Endothelial cell of umbilical vein (primary cell): ENCODE measurements around the gene SLC9A3. TPM values are rescaled to one million over a fixed set of nuclear protein-coding genes. Genes with fewer than 3 reads are reported as not detected.

Experiments used
- BruUV-seq: library from RNA; stranded (reverse); fragments of 400-500 nt; replicated peaks from 2 replicates; lab custom pipeline; 2021; lab: Mats Ljungman, UMichigan
- CTCF ChIA-PET: fragments of 300-600, 350-600 bp; sonication (Branson Sonifier 250); formaldehyde crosslinking; loops from one replicate; lab custom pipeline; 2021; ENCODE audit warnings: antibody characterized with exemption, inconsistent platforms; lab: Charles Lee
- POLR2A ChIA-PET: fragments of 300-600, 350-600 bp; sonication (Branson Sonifier 250); formaldehyde crosslinking; loops from one replicate; lab custom pipeline; 2021; ENCODE audit warnings: antibody characterized with exemption, inconsistent platforms; lab: Charles Lee
- DNase-seq: peaks from one replicate; pipeline ENCODE4 v3.0.0-alpha.2; 2011; ENCODE audit warnings: low read depth, low spot score
- FAIRE-seq: peaks from 2 replicates; lab custom pipeline; 2011; peaks lifted over from hg19 to GRCh38; lab: Jason Lieb, UNC
- H2AFZ ChIP-seq: 2 replicates; pipeline ENCODE4 v1.6.0; 2012; ENCODE audit warnings: low read depth, low read length, control low read depth, inconsistent platforms
- H3K27ac ChIP-seq: 2 replicates; pipeline ENCODE4 v1.5.1; 2011; ENCODE audit warnings: low read depth, mild to moderate bottlenecking, control low read depth, low read length, moderate library complexity; ENCODE audit not compliant: insufficient read depth
- H3K27me3 ChIP-seq, 2 experiments: 2 replicates each; pipeline versions ENCODE4 v1.6.0 to v1.6.1; 2011; ENCODE audit warnings: low read length in 2 of 2, mixed read lengths in 1 of 2; ENCODE audit not compliant: control insufficient read depth in 2 of 2, insufficient read depth in 2 of 2
- H3K36me3 ChIP-seq, 2 experiments: 2 replicates in 1 of 2; 3 replicates in 1 of 2; pipeline ENCODE4 v1.5.1; 2011; ENCODE audit warnings: low read length in 2 of 2, mild to moderate bottlenecking in 1 of 2, moderate library complexity in 1 of 2; ENCODE audit not compliant: control insufficient read depth in 2 of 2, insufficient read depth in 2 of 2; ENCODE audit errors: extremely low read depth in 1 of 2
- H3K4me1 ChIP-seq: 3 replicates; pipeline ENCODE4 v1.5.1; 2011; ENCODE audit warnings: mild to moderate bottlenecking, low read length; ENCODE audit not compliant: control insufficient read depth, insufficient read depth; ENCODE audit errors: extremely low read depth
- H3K4me2 ChIP-seq: 2 replicates; pipeline ENCODE4 v1.6.1; 2011; ENCODE audit warnings: low read length, control low read depth, mixed read lengths; ENCODE audit not compliant: insufficient read depth
- H3K4me3 ChIP-seq, 3 experiments: fragments of 200-600 bp in 1 of 3; sonication (generic), shearing (Covaris generic) in 1 of 3; replicated peaks in 1 of 3; 2 replicates each; pipeline ENCODE4 v1.5.1; 2011 to 2016; ENCODE audit warnings: control low read depth in 3 of 3, low read length in 3 of 3, mild to moderate bottlenecking in 2 of 3, inconsistent platforms in 1 of 3, low read depth in 1 of 3, moderate library complexity in 1 of 3; ENCODE audit not compliant: insufficient read depth in 1 of 3
- H3K79me2 ChIP-seq: 2 replicates; pipeline ENCODE4 v1.6.0; 2012; ENCODE audit warnings: low read length, inconsistent platforms; ENCODE audit not compliant: control insufficient read depth, insufficient read depth
- H3K9ac ChIP-seq: replicated peaks from 2 replicates; pipeline ENCODE3; 2011; ENCODE audit warnings: low read length, control low read depth; ENCODE audit not compliant: insufficient read depth; ENCODE audit errors: extremely low read depth
- H3K9me1 ChIP-seq: replicated peaks from 3 replicates; pipeline ENCODE4 v1.6.0; 2011; ENCODE audit warnings: mild to moderate bottlenecking, low read length; ENCODE audit not compliant: control insufficient read depth, insufficient read depth; ENCODE audit errors: extremely low read depth
- H3K9me3 ChIP-seq: replicated peaks from 2 replicates; pipeline ENCODE4 v1.5.1; 2012; ENCODE audit warnings: low read length, inconsistent platforms; ENCODE audit not compliant: control insufficient read depth, insufficient read depth
- H4K20me1 ChIP-seq: replicated peaks from 2 replicates; pipeline ENCODE3; 2011; ENCODE audit warnings: mild to moderate bottlenecking, low read length; ENCODE audit not compliant: control insufficient read depth, insufficient read depth; ENCODE audit errors: extremely low read depth
- EZH2 ChIP-seq: IDR thresholded peaks from 2 replicates; pipeline ENCODE4 v1.6.1; 2012; ENCODE audit warnings: borderline replicate concordance, low read depth, mild to moderate bottlenecking, moderate library complexity, low read length, inconsistent platforms; ENCODE audit not compliant: severe bottlenecking
- FOS ChIP-seq: IDR thresholded peaks from 2 replicates; pipeline ENCODE4 v1.6.1; 2011; ENCODE audit warnings: mild to moderate bottlenecking, low read length, moderate library complexity, borderline replicate concordance; ENCODE audit not compliant: insufficient read depth
- GATA2 ChIP-seq: IDR thresholded peaks from 2 replicates; pipeline ENCODE4 v1.7.0; 2011; ENCODE audit warnings: low read depth, mild to moderate bottlenecking, moderate library complexity, mixed read lengths, low read length; ENCODE audit not compliant: insufficient read length, insufficient read depth
- JUN ChIP-seq: IDR thresholded peaks from 2 replicates; pipeline ENCODE4 v1.6.1; 2011; ENCODE audit warnings: borderline replicate concordance, low read depth; ENCODE audit not compliant: insufficient read length, insufficient read depth
- MYC ChIP-seq: IDR thresholded peaks from one replicate; pipeline ENCODE4 v1.6.1; 2011; ENCODE audit warnings: mild to moderate bottlenecking, low read depth, low read length
- POLR2A ChIP-seq: IDR thresholded peaks from 2 replicates; pipeline ENCODE4 v1.6.1; 2012; ENCODE audit warnings: low read depth, mild to moderate bottlenecking, control low read depth, low read length
- POLR2AphosphoS5 ChIP-seq: IDR thresholded peaks from 2 replicates; pipeline ENCODE4 v1.6.1; 2012; ENCODE audit warnings: low read depth, mild to moderate bottlenecking, control low read depth, low read length, moderate library complexity; ENCODE audit not compliant: insufficient read depth
- dilution Hi-C: fragments of 300-500 bp; cut with MboI; formaldehyde crosslinking; loops from one replicate; pipeline ENCODE4 v1.15.0; 2019; ENCODE audit warnings: low sequenced_read_pairs; ENCODE audit not compliant: extremely low pct_ligation_motif_present
- intact Hi-C: fragments of 100-400 bp; cut with micrococcal nuclease; formaldehyde crosslinking; loops from one replicate; pipeline ENCODE4 v1.10.0; 2022
- polyA plus RNA-seq, 4 experiments: library from polyadenylated mRNA; depleted of rRNA in 3 of 4; stranded (reverse) in 3 of 4; unstranded in 1 of 4; fragments of >200 nt; gene quantifications; 2 replicates each; pipeline versions ENCODE4 v1.2.1 to v1.2.3, GENCODE V29; 2011 to 2012; ENCODE audit warnings: missing spikeins in 1 of 4
- total RNA-seq: library from RNA; stranded (reverse); gene quantifications from 2 replicates; pipeline ENCODE4 v1.2.3, GENCODE V29; 2021
- TF ChIP-seq, protein P1 (sequence below): IDR thresholded peaks from 2 replicates; pipeline ENCODE4 v1.6.1; 2011; ENCODE audit not compliant: insufficient read depth, insufficient read length
- TF ChIP-seq, protein P2 (sequence below), 2 donors: IDR thresholded peaks; 1 replicate in 1 of 2; 2 replicates in 1 of 2; pipeline ENCODE4 v1.5.1; 2011; ENCODE audit warnings: low read length in 2 of 2, mild to moderate bottlenecking in 2 of 2, moderate library complexity in 2 of 2, control low read depth in 1 of 2, inconsistent platforms in 1 of 2, low read depth in 1 of 2; ENCODE audit not compliant: insufficient read depth in 1 of 2; ENCODE audit errors: extremely low read depth in 1 of 2

Gene SLC9A3
- total and polyA plus RNA-seq, 2 donors (not counting 3 experiments of a cell fraction or from before 2014, with no cell fraction given) = 0.79 to 0.82 TPM

DNA sequence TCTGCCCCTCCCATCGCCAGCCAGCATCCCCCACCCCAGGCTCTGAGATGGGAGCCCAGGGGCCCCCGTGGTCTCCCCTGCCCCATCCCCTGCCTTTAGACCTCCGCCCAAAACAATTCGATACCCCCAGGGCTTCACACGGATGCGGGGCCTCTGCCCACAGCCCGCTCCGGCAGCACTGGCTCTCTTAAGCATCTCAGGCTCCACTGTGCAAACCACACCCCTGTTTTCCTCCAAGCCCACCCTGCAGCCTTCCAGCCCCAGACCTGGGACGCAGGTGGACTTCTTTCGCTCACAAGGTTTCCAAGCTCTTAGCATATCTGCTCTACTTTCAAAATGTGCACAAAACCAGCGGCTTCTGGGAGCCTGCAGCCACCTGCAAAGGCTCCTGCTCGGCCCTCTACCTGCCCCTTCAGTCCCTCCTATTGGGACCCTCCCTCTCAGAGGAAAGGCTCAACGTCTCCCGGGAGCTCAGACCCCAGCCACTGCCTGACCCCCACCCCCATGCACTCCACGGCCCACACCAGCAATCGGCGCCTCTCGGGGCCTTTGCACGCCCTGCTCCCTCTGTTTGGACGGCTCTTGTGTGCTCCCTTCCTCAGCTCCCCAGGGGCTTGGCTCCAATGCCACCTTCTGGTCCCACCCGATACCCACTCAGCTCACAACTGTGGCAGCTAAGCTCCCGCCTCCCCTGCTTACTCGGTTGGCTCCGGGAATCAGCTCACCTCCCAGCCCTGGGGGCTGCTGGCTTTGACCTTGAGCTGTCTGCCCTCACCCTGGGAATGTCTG is 918 bp upstream of the SLC9A3 start:
- FAIRE-seq = no peak
- no peak overlapping the region for H3K27ac ChIP-seq
- H3K4me2 ChIP-seq = no peak overlapping the region
- BruUV-seq = no TSS peak
- no peaks in the 10 kb centered on the region for H3K36me3 ChIP-seq
- CTCF ChIA-PET = no interaction called here
- DNase-seq = no peak
- no peak overlapping the region for H3K9ac ChIP-seq
- peaks cover 57 to 68% of the 10 kb centered on the region in 2 experiments for H3K27me3 ChIP-seq
- no peaks in the 10 kb centered on the region for H4K20me1 ChIP-seq
- POLR2A ChIA-PET = no interaction called here
- intact Hi-C loops = no loop called here
- no peak overlapping the region for H2AFZ ChIP-seq
- dilution Hi-C loops = no loop called here
- no peaks in the 10 kb centered on the region for H3K9me3 ChIP-seq
- H3K4me1 ChIP-seq = no peaks in the 10 kb centered on the region
- H3K4me3 ChIP-seq = no peak overlapping the region
- H3K9me1 ChIP-seq = no peaks in the 10 kb centered on the region
- TF ChIP-seq MYC (no peak), FOS (no peak), POLR2AphosphoS5 (no peak), EZH2 (no peak), JUN (no peak), GATA2 (no peak), POLR2A (no peak)
- TF ChIP-seq, protein P1, sequence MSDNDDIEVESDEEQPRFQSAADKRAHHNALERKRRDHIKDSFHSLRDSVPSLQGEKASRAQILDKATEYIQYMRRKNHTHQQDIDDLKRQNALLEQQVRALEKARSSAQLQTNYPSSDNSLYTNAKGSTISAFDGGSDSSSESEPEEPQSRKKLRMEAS = no peak
- TF ChIP-seq, protein P2, sequence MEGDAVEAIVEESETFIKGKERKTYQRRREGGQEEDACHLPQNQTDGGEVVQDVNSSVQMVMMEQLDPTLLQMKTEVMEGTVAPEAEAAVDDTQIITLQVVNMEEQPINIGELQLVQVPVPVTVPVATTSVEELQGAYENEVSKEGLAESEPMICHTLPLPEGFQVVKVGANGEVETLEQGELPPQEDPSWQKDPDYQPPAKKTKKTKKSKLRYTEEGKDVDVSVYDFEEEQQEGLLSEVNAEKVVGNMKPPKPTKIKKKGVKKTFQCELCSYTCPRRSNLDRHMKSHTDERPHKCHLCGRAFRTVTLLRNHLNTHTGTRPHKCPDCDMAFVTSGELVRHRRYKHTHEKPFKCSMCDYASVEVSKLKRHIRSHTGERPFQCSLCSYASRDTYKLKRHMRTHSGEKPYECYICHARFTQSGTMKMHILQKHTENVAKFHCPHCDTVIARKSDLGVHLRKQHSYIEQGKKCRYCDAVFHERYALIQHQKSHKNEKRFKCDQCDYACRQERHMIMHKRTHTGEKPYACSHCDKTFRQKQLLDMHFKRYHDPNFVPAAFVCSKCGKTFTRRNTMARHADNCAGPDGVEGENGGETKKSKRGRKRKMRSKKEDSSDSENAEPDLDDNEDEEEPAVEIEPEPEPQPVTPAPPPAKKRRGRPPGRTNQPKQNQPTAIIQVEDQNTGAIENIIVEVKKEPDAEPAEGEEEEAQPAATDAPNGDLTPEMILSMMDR (IDR thresholded peaks at IDR 0.05; ENCODE audit: extremely low read depth in 1 of 2, insufficient read depth in 1 of 2, low read depth in 1 of 2, low read length in 2 of 2) = no peak
- H3K79me2 ChIP-seq = no peaks in the 10 kb centered on the region
